Tibial nerve (tissue), 4 donors: ENCODE data around the gene C18orf63. TPM values are rescaled to one million over a fixed set of nuclear protein-coding genes. Genes with fewer than 3 reads are reported as not detected.

ENCODE experiments used
- DNase-seq, 2 donors: peaks; one replicate each; pipeline ENCODE4 v3.0.0-alpha.2; 2019; ENCODE audit warnings: low spot score in 2 of 2
- H3K27ac ChIP-seq, 4 donors: fragments of 200-600 bp; sonication (generic) in 3 of 4; one replicate each; pipeline ENCODE4 v1.5.1; 2017 to 2019; ENCODE audit warnings: mild to moderate bottlenecking in 1 of 4
- H3K27me3 ChIP-seq, 2 donors: fragments of 200-600 bp; sonication (generic) in 1 of 2; one replicate each; pipeline versions ENCODE4 v1.5.1 to v1.6.0; 2017 to 2019
- H3K36me3 ChIP-seq, 3 donors: fragments of 200-600 bp; sonication (generic); one replicate each; pipeline ENCODE4 v1.5.1; 2018 to 2019
- H3K4me1 ChIP-seq, 4 donors: fragments of 200-600 bp; sonication (generic) in 3 of 4; one replicate each; pipeline ENCODE4 v1.5.1; 2017 to 2019
- H3K4me3 ChIP-seq, 4 donors: fragments of 200-600 bp; sonication (generic) in 3 of 4; one replicate each; pipeline ENCODE4 v1.5.1; 2017 to 2019; ENCODE audit warnings: mild to moderate bottlenecking in 1 of 4, moderate library complexity in 1 of 4
- H3K9me3 ChIP-seq, 4 donors: fragments of 200-600 bp; sonication (generic) in 3 of 4; one replicate each; pipeline ENCODE4 v1.5.1; 2017 to 2019
- EP300 ChIP-seq, 2 donors: sonication (generic); formaldehyde crosslinking; IDR thresholded peaks; one replicate each; pipeline ENCODE4 v1.6.1; 2017; ENCODE audit warnings: antibody characterized with exemption in 2 of 2, mild to moderate bottlenecking in 1 of 2
- POLR2A ChIP-seq, 2 donors: fragments of 450-650 bp; IDR thresholded peaks; one replicate each; pipeline ENCODE4 v1.6.1; 2017; ENCODE audit warnings: antibody characterized with exemption in 2 of 2, mild to moderate bottlenecking in 2 of 2, moderate library complexity in 2 of 2
- WGBS, 2 donors: methylation state at CpG; one replicate each; pipeline ENCODE4 v1.1.5; 2018; 5-methylcytosine and 5-hydroxymethylcytosine counted together
- total RNA-seq, 4 donors: library from RNA; depleted of rRNA; stranded (reverse); fragments of >200 nt; gene quantifications; one replicate each; pipeline ENCODE4 v1.1.0, GENCODE V29; 2016
- TF ChIP-seq, protein P1 (sequence below), 5 experiments: fragments of 200-600 bp in 3 of 5; fragments of 450-650 bp in 2 of 5; sonication (generic) in 3 of 5; IDR thresholded peaks; one replicate each; pipeline ENCODE4 v1.5.1; 2016 to 2019; ENCODE audit warnings: antibody characterized with exemption in 5 of 5, mild to moderate bottlenecking in 3 of 5, moderate library complexity in 2 of 5

The C18orf63 gene
- not detected for total RNA-seq

DNA sequence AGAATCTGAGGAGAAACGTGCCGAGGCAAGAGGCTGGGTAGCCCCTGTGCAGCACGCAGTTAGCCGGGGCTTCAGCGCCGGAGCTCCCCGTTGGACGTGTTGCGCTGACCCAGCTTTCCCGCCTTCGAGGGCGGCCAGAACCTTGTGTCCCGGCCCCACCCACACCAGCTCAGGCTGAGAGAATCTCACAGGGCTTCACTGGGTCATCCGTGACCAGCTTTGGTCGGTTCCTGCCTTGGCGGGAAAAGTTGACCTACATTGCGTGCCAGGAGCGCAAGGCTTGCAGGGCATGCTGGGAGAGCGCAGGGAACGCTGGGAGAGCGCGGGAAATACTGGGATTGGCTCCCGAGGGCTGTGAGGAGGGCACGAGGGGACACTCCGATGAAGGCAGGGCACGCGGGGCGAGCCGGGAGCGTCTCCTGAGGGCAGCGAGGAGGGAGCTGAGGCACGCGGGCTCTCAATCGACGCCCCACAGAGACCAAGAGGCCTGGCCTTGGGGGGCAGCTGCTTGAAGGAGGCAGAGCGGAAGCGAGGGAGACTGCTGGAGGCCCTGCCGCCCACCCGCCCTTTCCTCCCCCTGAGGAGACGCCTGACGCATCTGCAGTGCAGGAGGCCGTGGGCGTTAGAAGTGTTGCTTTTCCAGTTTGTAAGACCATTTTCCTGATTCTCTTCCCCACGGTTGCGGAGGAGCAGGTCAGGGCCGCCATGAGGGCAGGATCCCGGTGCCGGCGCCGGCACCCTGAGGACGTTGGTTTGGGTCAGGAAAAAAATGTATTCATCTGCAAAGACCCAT, at the start of gene C18orf63:
C18orf63 (plus strand) TSS at position 376 of the 793 bp plus-strand sequence. CDS start 2,027 bp downstream, outside the sequence.
- H3K9me3 ChIP-seq, result no peaks in the 10 kb centered on the region
- H3K4me1 ChIP-seq, result peaks cover 0 to 5% (median 0%) of the 10 kb centered on the region in 4 donors
- H3K27me3 ChIP-seq, result no peaks in the 10 kb centered on the region
- H3K4me3 ChIP-seq, result no peak within 1 kb of the TSS
- no peak within 1 kb of the TSS for H3K27ac ChIP-seq
- no peak for DNase-seq
- TF ChIP-seq EP300 (IDR thresholded peaks at IDR 0.05) (no peak), POLR2A (IDR thresholded peaks at IDR 0.05) (no peak)
- TF ChIP-seq, protein P1, sequence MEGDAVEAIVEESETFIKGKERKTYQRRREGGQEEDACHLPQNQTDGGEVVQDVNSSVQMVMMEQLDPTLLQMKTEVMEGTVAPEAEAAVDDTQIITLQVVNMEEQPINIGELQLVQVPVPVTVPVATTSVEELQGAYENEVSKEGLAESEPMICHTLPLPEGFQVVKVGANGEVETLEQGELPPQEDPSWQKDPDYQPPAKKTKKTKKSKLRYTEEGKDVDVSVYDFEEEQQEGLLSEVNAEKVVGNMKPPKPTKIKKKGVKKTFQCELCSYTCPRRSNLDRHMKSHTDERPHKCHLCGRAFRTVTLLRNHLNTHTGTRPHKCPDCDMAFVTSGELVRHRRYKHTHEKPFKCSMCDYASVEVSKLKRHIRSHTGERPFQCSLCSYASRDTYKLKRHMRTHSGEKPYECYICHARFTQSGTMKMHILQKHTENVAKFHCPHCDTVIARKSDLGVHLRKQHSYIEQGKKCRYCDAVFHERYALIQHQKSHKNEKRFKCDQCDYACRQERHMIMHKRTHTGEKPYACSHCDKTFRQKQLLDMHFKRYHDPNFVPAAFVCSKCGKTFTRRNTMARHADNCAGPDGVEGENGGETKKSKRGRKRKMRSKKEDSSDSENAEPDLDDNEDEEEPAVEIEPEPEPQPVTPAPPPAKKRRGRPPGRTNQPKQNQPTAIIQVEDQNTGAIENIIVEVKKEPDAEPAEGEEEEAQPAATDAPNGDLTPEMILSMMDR (IDR thresholded peaks at IDR 0.05), result no peak
- 93% methylated on average over 49 to 51 of the region's 51 CpGs for WGBS, 2 donors
- H3K36me3 ChIP-seq, result no peaks in the 10 kb centered on the region

DNA sequence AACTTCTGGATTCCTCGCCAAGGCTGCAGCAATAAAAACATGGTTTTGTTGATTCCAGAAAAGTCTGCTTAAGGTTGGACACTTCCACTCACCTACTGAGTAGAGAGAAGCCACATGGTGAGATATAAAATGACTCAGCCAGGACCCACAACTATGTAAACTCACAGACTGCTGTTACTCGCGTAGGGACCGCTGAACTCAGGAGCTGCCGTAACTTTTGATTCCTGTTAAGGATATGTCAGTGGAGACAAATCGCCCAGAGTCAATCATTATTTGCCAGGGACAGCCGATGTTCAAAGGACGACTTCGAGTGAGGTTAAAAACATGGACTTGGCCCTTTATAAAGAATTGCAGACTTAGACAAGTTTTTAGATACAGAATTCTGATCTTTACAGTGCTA, 49.5 kb upstream of the C18orf63 start:
- no peaks in the 10 kb centered on the region for H3K27me3 ChIP-seq
- no peak for TF ChIP-seq POLR2A (IDR thresholded peaks at IDR 0.05)
- H3K4me1 ChIP-seq, result peaks cover 0 to 18% (median 0%) of the 10 kb centered on the region in 4 donors
- peaks cover 0 to 62% (median 0%) of the 10 kb centered on the region in 3 donors for H3K36me3 ChIP-seq
- WGBS, 2 donors, result 71 to 73% methylated on average over 9 of the region's 9 CpGs
- H3K27ac ChIP-seq, result no peak overlapping the region
- no peak for DNase-seq
- no peak overlapping the region for H3K4me3 ChIP-seq
- no peaks in the 10 kb centered on the region for H3K9me3 ChIP-seq

DNA sequence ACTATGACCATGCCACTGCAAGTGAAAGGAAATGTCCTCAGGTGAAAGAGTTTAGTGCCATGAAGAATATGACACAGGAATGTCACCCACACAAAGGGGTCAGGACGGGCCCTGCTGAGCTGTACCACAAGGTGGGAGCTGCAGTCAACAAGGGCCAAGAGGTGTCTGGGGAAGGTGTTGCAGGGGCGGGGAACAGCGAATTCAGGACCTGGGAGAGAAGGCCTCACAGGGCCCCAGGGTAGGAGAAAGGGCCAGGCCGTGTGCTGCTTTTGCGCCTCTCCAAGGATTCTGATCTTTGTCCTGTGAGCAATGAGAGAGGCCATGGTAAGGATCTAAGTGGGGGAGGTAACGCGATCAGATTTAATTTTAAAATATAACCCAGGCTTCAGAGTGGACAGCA, 47.5 kb upstream of the C18orf63 start:
- Histone ChIP-seq H3K27ac (no peak overlapping the region), H3K4me3 (no peak overlapping the region), H3K4me1 (peaks cover 0 to 35% (median 0%) of the 10 kb centered on the region in 4 donors), H3K27me3 (no peaks in the 10 kb centered on the region), H3K9me3 (no peaks in the 10 kb centered on the region), H3K36me3 (peaks cover 0 to 42% (median 0%) of the 10 kb centered on the region in 3 donors)
- WGBS, 2 donors, result 93 to 95% methylated on average over 7 of the region's 7 CpGs
- TF ChIP-seq EP300 (IDR thresholded peaks at IDR 0.05), result no peak
- no peak for TF ChIP-seq POLR2A (IDR thresholded peaks at IDR 0.05)
- TF ChIP-seq, protein P1 (IDR thresholded peaks at IDR 0.05), result no peak
- no peak for DNase-seq

DNA sequence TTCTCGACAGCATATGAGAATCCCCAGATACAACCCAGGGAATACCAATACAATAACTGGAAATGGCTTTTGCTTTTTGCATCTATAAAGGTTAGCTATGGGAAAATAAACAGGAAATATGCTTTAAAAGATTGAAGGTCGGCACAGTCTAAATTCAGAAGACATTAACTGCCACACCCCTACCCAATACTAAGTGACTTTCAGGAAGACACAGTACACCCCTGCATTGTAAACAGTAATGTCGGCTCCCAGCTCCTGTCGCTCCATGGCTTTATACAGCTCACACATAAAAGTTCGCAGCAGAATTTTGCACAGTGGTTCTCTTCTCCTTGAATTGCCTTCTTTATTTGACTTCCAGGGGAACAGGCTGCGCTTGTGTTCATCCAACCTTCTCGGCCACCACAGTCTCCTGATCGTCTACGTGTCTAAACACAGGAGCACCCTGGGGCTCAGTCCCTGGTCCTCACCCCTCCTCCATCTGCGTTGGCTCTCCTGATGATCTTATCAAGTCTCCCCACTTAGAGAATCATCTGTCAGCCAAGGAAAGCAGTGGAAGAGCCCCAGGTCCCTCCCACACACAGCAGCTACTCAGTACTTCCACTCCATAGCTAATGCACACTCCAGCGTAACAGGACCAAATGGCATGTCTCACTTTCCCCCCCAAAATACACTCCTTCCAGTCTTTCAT, 46.6 kb upstream of the C18orf63 start:
- no peak for DNase-seq
- Histone ChIP-seq H3K4me1 (peaks cover 0 to 42% (median 0%) of the 10 kb centered on the region in 4 donors), H3K27ac (no peak overlapping the region), H3K27me3 (no peaks in the 10 kb centered on the region), H3K9me3 (no peaks in the 10 kb centered on the region), H3K4me3 (no peak overlapping the region), H3K36me3 (peaks cover 0 to 36% (median 0%) of the 10 kb centered on the region in 3 donors)
- 53 to 61% methylated on average over 11 of the region's 11 CpGs for WGBS, 2 donors
- TF ChIP-seq EP300 (IDR thresholded peaks at IDR 0.05) (no peak), POLR2A (IDR thresholded peaks at IDR 0.05) (no peak)
- TF ChIP-seq, protein P1 (IDR thresholded peaks at IDR 0.05), result no peak

DNA sequence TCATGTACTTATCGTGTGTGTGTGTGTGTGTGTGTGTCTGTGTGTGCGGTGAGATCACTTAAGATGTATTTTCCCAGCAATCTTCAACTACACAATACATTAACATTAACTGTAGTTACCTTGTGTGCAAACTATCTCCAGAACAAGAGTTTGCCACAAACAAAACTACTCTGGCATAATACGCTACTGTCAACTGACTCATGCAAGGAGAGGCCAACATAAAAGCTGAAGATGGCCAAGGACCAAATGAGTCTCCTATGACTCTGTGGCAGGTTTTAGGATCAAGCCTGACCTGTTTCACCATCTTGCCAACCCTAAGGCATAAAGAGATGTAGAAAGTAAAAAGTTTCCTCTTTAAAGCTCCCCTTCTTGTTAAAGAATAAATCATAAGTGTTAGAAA, 44.0 kb upstream of the C18orf63 start:
- TF ChIP-seq, protein P1 (IDR thresholded peaks at IDR 0.05), result no peak
- TF ChIP-seq POLR2A (IDR thresholded peaks at IDR 0.05) (no peak), EP300 (IDR thresholded peaks at IDR 0.05) (no peak)
- H3K27ac ChIP-seq, result no peak overlapping the region
- WGBS, 2 donors, result 84 to 93% methylated on average over 3 of the region's 3 CpGs

More for the DNA sequence above, 44.0 kb upstream of the C18orf63 start:
- H3K27me3 ChIP-seq, result no peaks in the 10 kb centered on the region
- DNase-seq, result no peak
- no peak overlapping the region for H3K4me3 ChIP-seq
- H3K4me1 ChIP-seq, result peaks cover 0 to 52% (median 0%) of the 10 kb centered on the region in 4 donors
- peaks cover 0 to 26% (median 0%) of the 10 kb centered on the region in 3 donors for H3K36me3 ChIP-seq
- H3K9me3 ChIP-seq, result no peaks in the 10 kb centered on the region
